Ishikawa (cell line): Measurements from ENCODE around the gene ITIH1.

Experiments used
- FOXM1 ChIP-seq: IDR thresholded peaks from 2 replicates; pipeline ENCODE4 v1.6.1; 2012; ENCODE audit warnings: low read depth, borderline replicate concordance
- TCF12 ChIP-seq: IDR thresholded peaks from 2 replicates; pipeline ENCODE4 v1.6.1; 2012; ENCODE audit warnings: low read depth
- TF ChIP-seq, protein P1 (sequence below): IDR thresholded peaks from 2 replicates; pipeline ENCODE4 v1.6.1; 2012

DNA sequence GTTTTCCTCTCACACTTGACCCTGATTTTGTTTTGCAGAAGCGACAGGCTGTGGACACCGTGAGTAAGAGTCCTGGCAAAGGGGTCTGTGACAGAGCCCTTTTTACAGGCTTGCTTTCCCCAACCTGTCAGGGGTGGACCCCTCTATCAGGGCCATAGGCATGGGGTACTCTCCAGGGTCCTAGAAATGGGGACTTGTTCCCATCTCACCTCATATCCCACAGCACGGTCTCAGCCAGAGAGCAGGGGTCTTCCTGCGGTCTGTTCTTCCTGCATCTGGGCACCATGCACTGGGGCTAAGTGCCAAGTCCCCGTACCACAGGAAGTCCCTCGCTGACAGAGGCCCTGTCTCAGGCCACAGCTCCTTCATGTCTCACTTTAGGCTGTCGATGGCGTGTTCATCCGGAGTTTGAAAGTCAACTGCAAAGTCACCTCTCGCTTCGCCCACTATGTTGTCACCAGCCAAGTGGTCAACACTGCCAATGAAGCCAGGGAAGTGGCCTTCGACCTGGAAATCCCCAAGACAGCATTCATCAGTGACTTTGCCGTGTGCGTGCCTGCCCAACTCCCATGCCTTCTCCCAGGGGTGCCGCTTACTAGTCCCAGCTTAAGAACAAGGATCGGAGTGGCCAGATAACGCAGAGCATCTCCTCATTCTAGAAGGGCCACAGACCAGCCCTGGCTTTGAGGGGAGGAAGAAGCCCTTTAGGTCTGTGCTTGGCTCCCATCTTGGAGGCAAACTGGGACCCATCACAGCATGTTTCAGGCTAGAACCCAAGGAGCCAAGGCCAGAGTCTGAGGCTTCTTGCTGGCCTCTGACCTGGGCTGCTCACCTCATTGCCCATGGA, 783 bp downstream of the ITIH1 start:
- TF ChIP-seq, protein P1, sequence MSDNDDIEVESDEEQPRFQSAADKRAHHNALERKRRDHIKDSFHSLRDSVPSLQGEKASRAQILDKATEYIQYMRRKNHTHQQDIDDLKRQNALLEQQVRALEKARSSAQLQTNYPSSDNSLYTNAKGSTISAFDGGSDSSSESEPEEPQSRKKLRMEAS: no peak
- TF ChIP-seq FOXM1 (no peak), TCF12 (no peak)
